Stimulated activated CD4-positive, alpha-beta T cell treated with anti-CD3 and anti-CD28 coated beads, Interleukin-4, amount 100 ng/mL, for 4 hours (primary cell): ENCODE measurements around the gene BRSK1.

Source experiments
- DNase-seq, 2 experiments: peaks; one replicate each; pipeline ENCODE4 v3.0.0-alpha.2; 2020

The BRSK1 gene

DNA sequence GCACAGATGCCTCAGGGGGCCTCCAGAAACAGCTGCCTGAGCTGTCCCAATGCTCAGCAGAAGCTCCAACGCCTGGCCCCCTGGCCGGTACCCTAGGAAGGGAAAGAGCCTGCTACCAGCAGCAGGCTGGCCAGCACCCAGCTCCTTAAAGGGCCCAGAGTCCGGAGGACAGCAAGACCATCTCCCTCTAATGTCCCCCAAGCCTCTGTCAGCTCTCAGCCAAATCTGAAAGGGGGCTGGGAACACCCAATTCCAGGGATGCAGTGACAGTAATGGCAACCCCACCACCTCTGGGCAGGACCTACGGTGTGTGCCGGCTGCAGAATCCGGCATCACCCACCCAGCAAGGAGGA is 29.2 kb upstream of the BRSK1 start:
- DNase-seq: no peak

DNA sequence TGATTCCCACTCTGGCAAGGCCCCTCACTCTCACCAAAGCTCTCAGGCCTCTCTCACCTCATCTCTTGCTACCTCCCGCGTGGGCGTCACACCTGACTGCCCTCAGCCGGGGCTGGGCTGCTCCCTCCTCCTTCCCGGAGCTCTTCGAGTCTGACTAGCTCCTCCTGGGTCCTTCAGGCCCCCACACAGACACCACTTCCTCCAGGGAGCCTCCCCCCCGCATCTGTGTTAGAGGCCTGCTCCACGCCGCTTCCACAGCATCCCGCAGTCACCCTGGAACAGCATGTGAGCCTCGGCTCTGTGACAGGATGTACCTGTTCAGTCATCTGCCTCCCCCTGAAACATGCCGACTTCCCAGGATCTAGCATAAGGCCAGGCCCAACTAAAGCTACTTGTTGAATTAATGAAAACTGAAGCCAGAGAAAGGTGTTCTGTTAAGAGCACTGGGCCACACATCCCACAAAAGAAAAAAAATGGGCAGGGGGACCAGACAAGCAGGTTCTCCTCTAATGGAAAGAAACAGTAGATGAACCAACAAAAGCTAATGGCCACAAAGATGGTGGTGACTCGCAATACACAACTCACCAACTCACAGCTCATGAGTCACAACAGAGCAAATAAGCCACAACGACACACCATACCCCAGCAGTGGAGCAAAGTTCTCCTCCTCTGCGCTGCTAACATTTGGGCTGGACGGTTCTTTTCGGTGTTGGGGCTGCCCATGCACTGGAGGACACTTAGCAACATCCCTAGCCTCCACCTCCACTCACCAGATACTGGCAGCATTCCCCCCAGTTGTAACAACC is 28.0 kb upstream of the BRSK1 start:
- peak; percentile 55 to 58 for DNase-seq

DNA sequence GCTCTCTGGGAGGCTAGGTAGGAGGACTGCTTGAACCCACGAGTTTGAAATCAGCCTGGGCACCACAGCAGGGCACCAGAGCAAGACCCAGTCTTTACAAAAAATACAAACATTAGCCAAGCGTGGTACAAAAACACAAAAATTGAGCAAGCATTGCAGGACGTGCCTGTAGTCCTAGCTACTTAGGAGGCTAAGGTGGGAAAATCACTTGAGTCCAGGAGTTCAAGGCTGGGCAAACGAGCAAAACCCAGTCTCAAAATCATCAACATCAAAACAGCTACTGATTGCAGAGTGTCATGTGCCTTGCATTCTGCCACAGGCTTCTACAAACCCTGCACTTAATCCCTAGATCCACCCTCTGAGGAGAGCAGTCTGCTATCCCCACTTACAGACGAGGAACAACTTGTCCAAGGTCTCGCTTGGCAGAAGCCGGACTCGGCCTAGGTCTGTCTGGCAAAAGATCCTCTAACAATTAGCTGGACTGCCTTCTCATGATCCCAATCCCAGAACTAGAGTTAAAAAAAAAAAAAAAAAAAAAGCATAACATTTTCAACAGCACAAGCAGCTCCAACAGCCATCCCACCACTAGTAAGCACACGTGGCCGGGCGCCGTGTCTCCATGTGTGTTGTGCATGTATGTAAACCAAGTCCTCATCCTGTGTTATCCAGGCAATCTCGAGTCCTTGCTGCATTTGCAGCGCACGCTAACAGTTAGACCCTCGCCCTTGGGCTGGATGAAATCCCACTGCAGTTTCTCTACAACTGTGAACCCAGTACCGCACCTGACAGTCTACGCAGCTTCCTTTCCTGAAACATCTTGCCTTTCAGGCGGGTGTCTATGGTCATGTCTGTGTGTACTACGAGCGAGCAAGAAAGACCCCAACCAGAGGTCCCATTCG is 27.0 kb upstream of the BRSK1 start:
- no peak for DNase-seq

DNA sequence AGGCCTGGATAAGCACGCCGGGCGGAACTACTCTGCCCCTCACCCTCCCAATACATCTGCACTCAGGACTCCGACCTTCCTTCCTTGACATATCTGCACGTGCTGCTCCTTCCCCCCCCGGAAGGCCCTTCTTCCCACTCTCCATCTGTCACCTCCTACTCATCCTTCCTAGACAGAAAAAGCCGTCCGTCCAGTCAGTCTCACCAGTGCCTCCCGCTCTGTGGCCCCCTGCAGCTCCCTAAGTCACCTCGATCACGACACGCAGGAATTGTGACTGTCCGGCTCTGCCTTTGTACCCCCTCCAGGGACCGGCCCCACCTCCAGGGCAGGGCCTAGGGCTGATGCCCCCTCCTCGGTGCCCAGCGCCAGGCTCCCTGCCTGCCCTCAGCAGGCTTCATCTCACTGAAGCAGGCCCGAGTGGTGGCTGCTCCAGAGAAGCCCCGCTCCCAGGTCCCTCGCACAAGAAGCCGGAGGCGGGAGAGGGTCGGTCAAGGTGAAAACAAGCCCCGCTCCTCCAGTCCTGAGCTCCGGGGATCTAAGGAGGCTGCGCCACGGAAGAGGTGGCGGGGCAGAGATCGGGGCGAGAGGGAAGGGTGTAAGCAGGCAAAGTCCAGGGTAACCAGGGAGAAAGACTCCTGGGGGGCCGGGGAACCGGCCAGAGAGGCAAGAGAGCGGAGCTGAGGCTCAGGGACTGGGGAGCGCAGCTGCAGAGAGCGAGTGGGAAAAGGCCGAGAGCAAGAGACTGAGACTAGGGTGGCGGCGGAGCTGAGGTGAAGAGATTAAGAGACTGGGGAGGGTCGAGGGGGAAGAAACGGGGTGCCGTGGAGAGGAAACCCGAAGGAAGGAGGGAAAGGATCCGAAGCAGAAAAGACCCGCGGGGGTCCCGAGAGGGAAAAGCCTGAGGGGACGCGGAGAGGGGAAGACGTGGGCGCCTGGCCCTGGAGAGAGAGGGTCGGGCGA is 26.1 kb upstream of the BRSK1 start:
- peak; percentile 22 to 30 for DNase-seq

DNA sequence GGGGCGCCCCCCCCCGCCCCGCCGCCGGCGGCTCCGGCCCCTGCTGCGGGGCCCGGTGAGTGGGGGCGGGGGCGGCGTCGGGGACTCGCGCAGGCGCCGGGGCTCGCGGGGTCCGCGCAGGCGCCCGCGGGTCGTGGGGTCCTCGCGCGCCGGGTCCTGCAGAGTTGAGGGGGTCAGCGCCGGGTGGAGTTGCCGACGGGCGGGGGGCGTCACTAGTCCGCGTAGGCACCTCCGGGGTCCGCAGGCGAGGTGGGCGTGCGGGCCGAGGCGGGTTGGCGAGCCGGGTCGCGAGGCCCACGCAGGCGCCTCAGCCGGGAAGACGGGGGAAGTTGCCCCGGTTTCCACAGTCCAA is 25.3 kb upstream of the BRSK1 start:
- peak; percentile 23 to 64 for DNase-seq

DNA sequence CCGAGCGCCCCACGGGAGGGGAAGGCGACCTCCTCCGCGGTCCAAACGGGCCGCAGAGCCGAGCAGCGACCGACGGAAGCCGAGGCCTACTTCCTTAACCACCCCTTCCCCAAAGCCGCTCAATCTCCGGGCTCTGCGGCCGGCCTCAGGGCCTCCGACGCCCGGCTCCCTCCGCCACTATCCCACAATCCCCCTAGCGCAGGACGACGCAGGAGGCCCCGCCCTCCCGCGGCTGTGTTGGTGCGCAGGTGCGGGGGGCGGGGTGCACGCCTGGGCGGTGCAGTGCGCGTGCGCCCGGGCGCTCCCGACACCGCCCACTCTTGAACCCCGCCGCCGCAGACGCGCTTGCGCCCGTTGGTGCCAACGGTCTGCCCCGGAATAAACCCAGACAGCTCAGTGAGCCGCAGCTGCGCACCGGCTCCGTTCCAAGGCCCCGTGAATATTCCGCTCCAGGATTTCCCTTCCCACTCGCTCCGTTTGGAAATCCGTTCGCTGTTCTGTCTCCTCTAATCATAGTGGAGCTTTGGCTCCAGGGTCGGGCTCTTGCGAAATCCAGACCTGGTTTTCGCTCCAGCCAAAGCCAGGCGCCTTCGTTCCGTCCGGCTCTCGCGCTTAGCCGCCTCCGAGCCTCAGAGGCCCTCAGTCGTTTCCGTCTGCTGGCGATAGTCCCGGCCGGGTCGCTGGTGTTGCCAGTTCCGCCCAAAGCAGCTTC is 24.8 kb upstream of the BRSK1 start, which contains the start of gene PPP6R1:
PPP6R1 (minus strand) TSS at position 190 of the 712 bp plus-strand sequence. CDS start 11,914 bp downstream, outside the sequence.
- DNase-seq: peak; percentile 91 to 93

DNA sequence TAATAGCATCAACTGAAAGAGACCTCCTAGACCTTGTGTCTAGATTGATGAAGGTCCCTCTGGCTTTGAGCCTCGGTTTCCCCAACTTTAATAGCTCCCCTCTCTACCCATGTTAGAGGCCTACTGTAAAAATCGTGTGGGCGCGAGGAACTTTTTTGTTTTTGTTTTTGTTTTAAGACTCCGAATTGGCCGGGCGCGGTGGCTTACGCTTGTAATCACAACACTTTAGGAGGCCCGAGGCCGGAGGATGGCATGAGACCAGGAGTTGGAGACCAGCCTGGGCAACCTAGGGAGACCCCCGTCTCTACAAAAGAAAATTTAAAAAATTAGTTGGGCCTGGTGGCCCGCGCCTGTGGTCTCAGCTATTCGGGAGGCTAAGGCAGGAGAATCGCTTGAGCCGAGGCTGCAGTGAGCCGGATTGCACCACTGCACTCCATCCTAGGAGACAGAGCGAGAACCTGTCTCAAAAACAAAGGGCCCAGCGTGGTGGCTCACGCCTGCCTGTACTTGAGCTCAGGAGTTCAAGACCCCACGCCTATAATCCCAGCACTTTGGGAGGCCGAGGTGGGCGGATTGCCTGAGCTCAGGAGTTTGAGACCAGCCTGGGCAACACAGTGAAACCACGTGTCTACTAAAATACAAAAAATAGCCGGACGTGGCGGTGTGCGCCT is 24.1 kb upstream of the BRSK1 start:
- no peak for DNase-seq

DNA sequence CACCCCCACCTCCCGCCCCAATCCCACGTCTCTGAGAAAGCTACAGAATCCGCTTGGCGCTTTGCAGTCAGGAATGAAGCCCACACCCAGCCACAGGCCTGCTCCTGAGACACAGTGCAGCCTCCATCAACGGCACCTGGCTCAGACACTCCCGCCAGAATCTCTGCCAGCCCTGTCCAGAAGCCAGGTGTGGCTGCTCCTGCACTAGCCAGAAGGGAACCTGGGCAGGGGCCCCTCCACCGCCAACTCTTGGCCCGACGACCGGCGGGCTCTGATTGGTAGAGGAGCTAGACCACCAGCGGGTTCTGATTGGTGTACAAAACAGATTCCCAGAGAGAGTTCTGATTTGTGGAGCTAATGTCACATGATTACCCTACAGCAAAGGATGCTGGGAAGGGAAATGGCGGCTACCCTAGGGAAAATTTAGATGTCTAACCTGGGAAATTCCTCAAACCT is 22.1 kb upstream of the BRSK1 start:
- DNase-seq: no peak

DNA sequence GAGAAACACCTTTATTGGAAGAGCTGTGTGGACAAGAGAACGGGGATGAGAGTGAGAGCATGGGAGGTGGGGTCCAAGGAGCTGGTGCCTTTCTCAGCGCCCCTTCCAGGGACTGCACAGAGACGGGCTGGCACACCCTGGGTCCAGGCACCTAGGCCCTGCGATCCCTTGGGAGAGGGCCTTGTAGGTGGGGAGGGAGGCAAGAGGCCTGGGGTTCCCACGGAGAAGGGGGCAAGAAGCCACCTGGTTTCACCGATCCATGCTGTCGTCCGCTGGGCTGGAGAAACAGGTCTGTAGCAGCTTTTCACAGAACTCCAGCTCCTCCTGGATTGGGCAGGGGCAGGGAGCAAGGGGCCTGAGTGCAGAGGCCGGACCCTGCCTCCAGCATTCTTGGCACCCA is 21.4 kb upstream of the BRSK1 start:
- no peak for DNase-seq

DNA sequence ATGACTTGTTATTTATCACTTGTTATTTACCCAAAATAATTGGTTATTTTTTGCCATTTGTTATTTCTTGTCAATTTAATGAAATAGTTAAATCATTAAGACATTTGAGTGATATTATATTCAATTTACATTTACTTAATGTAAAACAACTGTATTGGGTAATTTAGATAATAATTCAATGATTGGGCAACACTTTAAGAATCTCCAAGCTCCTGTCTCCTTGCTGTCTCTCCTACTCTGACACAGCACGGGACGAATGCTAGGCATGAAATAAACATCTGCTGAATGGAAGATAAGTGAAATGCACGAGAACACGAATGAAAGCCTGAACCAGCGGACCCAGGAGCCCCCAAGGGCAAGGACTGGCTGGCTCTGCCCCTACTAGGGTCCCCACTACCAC is 19.3 kb upstream of the BRSK1 start:
- DNase-seq: no peak

DNA sequence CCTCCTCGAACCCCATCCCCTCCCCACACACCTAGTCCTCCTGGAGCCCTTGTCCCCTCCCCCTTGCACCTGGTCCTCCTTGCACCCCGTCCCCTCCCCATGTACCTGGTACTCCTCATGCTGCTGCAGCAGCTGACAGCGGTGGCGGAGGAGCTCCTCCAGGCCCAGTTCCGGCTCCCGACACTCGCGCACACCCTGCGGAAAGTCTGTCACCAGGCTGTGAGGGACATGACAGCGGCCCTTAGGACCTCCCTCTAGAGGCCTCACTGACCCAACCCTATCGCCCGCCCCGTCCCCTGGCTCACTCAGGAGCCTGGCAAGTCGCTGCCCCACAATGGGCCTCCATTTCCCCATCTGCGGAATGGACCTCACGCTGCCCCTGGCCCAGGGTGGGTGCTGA is 18.6 kb upstream of the BRSK1 start:
- DNase-seq: no peak

DNA sequence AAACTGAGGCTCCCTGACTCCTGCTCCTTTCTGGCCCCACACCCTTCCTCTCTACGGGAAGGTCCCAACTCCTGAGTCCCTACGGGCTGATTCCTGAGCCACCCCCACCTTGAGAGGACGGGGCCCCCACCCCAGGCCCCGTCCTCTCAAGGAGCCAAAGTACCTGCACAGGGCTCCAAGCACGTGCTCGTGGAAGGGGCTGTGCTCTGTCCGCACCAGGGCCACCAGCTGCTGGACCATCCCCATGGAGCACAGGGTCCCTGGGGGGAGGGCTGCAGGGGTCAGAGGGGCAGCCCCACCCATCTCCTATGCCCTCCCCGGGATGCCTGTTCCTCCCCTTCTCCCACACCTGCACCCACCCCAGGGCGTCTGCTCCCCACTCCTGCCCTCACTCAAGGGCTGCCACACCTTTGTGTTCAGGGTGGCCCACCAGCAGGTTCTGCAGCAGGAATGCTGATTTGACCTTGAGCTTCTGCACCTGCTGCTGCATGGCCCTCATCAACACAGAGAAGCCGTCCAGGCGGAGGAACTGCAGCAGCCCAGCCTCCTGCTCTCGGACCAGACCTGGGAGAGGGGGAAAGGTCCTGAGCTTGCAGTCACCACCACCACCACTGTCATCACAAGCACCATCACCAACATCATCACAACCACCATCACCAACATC is 17.9 kb upstream of the BRSK1 start:
- DNase-seq: no peak

DNA sequence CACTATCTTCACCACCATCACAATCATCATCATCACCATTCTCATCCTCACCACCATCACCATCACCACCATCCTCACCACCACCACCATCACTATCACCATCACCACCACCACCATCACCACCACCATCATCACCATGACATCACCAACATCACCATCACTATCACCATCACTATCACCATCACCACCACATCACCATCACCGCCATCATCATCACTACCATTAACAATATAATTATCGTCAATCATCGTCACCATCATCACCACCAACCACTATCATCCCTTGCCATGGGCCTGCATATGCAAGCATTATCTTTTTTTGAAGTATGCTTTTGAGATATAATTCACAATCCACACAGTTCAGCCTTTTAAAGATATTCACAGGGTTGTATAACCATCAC is 17.4 kb upstream of the BRSK1 start:
- no peak for DNase-seq

DNA sequence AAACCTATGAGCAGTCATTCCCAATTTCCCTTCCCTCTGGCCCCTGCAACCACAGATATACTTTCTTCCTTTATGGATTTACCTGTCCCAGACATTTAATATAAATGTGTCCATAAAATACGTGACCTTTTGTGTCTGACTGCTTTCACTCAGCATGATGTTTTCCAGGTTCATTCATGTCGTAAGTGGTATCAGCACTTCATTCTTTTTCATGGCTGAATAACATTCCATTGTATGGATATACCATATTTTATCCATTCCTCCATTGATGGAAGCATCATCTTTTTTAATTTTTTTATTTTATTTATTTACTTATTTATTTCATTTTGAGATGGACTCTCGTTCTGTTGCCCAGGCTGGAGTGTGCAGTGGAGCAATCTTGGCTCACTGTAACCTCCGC is 17.0 kb upstream of the BRSK1 start:
- no peak for DNase-seq

DNA sequence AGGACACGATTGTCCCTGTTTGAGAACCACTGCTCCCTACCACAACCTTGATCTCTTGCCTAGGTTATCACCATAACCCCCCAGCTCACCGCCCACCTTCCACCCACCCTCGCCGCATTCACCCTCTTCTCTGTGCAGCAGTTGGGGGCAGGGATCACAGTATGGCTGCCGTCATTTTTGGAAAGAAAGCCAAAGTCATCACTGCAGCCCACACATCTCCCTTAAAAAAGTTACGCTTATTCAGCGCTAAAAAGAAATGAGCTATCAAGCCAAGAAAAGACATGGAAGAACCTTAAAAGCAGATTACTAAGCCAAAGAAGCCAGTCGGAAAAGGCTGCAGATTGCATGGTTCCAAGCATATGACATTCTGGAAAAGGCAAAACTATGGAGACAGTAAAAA is 14.5 kb upstream of the BRSK1 start:
- DNase-seq: no peak

DNA sequence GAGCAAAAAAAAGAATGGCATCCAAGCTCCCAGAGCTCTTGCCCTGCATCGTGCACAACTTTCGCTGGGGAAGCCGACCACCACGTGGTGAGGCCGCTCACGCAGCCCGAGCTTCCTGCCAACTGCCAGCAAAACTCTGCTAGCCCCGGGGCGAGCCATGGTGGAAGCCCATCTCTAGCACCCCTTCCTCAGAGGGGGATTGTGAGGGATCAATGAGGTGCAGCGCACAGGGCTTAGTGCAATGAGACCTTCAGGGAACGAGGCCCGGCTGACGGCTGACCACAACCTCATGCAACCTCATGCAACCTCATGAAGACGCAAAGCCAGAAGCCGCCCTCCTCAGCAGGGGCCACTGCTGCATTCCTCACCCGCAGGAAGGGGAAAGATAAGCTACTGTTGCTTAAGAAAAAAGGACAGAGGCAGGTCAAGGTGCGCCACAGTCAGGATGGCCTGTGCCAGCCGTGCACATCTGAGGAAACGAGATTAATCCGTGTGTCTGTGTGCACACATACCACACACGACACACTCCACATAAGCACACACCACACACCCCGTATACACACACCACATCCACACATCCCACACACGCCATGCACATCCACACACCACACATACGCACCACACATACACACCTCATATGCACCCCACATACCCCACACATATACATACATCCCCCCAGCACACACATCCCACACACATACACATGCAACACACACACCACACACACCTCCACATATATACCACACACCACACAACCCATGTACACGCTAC is 13.4 kb upstream of the BRSK1 start:
- DNase-seq: no peak

DNA sequence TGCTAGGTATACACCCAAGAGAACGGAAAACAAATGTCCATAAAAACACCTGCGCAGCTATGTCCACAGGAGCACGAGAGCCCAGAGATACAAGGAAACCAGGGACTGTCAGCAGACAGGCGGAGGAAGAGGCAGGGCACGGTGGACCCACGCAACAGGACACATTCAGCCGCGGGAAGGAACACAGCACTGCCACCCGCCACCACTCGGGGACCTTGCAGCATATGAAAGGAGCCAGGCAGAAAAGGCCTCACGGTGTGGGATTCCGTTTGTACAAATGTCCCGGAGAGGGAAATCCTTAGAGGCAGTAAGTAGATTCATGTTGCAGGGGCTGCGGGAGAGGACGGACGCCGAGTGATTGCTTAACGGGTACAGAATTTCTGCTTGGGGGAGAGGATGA is 11.7 kb upstream of the BRSK1 start:
- no peak for DNase-seq

DNA sequence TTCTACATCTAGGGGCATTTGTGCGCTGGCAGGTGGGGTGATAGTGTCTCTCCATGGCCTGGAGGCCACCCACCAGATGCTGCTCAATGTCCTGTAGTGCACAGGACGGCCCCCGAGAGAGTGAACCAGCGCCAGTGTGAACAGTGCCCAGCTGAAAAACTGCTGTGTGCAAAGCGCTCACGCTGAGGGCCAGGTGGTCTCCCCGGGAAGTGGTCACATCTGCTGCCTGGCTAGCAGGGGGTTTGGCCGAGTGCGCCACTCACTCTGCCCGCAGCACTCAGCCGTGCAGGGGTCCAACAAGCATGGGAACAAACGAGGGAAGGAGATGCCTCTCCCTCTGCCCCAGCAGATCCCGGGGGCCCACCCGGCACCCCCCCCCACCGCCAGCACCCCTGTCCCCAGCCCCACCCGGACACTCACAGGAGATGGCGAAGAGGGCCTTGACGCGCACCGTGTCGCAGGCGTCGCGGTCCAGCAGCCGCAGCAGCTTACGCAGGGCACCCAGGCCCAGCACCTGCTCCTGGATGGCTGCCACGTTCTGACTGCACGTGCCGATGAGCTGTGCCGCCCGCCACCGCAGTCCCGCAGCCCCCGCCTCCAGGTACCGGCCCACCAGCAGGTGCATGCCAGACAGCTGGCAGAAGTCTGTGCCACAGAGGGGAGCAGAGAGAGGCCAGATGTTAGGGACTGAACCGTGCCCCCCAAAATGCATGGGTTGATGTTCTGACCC is 9.7 kb upstream of the BRSK1 start:
- DNase-seq: no peak
